A549 treated with CpdA at 1 μM for 4 hours (cell line): ENCODE data around the gene SNIP1. TPM values are rescaled to one million over a fixed set of nuclear protein-coding genes. Genes with fewer than 3 reads are reported as not detected.

Source experiments
- total RNA-seq: library from RNA; stranded (reverse); fragments of 200-300 nt; extraction: Qiagen RNA extraction; gene quantifications from 5 replicates; pipeline ENCODE4 v1.2.3, GENCODE V29; 2022; ENCODE audit warnings: low read depth

The SNIP1 gene
- 8.5 to 12.3 TPM (median 10.0 TPM) in 5 replicates for total RNA-seq

DNA sequence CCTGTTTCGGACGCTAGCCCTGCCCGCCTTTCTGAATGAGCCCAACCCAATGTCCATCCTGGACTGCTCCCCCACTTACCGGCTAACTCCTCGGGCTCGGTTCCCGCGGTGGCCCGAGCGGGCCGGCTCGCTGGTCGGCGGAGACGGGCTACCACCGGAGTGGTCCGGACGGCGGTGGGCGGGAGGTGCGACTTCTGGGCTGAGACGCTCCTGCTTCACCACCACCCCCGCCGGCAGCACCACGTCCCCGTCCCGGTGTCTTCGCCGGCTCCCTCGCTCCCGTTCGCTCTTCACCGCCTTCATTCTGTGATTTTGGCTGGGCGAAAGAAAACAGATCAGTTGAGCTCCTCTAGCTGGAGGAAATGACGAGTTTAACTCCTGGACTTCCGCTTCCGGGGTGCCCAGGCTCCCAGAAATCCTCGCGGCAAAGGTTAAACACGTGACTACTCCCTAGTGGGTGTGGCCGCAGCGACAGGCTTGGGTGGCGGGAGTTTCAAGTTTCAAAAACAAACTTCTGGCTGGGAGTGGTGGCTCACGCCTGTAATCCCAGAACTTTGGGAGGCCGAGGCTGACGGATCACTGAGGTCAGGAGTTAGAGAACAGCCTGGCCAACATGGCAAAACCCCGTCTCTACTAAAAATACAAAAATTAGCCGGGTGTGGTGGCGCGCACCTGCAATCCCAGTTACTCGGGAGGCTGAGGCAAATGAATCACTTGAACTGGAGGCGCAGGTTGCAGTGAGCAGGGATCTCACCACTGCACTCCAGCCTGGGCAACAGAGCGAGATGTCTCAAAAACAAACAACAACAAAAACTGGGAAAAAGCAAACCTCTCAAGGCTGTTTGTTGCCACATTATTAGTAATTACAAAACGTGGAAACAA lies at the start of gene SNIP1:
SNIP1 (minus strand) TSS at position 367 of the 882 bp plus-strand sequence; CDS start at position 303, 64 bp downstream.

DNA sequence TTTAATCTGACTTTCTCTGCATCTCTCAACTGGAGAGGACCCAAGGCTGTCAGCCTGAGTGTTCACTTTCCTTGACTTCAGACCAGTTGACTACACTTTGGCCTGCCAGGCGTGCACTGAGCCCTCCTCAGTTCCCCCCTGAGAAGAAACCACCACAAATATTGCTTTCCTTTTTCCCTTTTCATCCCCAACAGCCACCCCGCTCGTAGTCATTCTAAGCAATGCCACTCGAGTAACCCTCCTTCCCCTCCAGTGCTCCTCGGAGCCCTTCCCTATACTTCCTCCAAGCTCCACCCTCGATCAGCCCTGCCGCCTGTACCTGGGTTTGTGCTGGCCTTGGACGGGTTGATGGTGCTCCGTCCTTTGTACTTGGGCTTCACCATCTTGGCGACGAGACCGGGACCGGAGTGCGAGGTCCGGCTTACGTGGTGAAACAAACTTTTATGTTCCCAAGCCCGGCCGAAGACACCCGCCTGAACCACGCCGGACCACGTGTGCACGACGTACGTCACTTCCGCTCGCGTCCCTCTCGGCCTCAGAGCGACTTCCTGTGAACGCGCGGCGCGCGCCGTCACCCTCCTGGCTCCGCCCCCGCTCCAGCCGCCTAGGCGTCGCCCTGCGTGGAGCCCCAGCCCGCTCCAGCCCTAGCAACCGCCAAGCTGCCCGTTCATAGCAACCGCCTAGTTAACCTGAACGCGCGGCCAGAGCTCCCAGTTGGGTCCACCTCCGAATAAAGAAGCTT lies 41.5 kb upstream of the SNIP1 start, which contains the start of gene GNL2:
GNL2 (minus strand) TSS at position 498 of the 742 bp plus-strand sequence; CDS start at position 383, 115 bp downstream.

GRCh38 chr1:37556712-37557196 lies 2.7 kb upstream of the SNIP1 start, which contains the start of gene DNALI1:
Gene DNALI1 (plus strand): TSS chr1:37556940. CDS start chr1:37556995, 55 bp downstream.

DNA sequence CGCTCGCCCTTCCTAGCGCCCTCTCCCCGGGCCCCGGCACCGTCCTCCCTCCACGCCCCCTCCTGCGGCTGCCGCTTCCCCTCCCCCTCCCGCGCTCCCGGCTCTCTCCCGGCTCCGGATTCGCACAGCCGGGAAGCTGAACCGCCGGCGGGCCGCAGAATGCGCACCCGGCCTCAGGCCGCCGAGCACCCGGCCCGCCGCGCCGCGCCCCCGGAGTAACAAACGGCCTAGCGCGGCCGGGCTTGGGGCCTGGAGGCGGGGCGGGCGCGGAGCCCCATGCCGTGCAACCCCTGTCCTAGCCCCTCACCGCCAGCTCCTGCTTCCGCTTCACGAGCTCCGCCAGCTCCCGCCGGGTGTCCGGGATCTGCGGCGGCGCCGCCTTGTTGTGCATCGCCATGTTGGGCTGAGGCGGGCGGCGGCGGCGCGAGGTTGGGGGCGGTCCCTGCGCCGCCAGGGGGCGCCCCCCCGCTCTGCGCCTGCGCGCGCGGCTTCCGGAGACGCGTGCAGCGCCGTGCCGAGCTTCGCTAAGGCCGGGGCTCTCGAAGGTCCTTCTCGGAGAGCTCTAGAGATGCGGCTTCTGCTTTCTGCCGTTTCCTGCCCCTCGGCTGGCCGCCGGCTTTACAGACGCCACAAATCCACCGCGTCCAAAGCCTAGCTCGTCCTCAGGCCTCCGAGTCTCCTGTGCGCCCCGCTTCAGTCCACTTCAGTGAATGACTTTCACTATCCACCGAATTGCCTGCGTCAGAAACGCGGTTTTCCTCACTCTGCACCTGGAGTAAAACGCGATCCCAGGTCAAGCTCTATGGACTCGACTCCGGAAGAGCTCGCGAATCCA lies 39.5 kb downstream of the SNIP1 start, which contains the start of gene MEAF6:
MEAF6 (minus strand) TSS at position 417 of the 835 bp plus-strand sequence; CDS start at position 397, 20 bp downstream.

Other genes starting within 250 kb of the SNIP1 start
- gene ZC3H12A, start 79.7 kb downstream of the SNIP1 start, total RNA-seq = 12.9 to 20.1 TPM (median 16.6 TPM) in 5 replicates
- 33.0 to 39.2 TPM (median 33.7 TPM) in 5 replicates for gene MEAF6, start 39.5 kb downstream of the SNIP1 start, total RNA-seq
- gene DNALI1, start 2.6 kb upstream of the SNIP1 start, total RNA-seq = 0.03 to 0.13 TPM in 2 of 5 replicates, not detected in the others
- gene GNL2, start 41.6 kb upstream of the SNIP1 start, total RNA-seq = 47.6 to 70.9 TPM (median 53.2 TPM) in 5 replicates
- gene RSPO1, start 80.6 kb upstream of the SNIP1 start, total RNA-seq = 0.09 to 0.13 TPM (median 0.10 TPM) in 4 of 5 replicates, not detected in the other
- gene CDCA8, start 138.2 kb upstream of the SNIP1 start, total RNA-seq = 46.9 to 52.0 TPM (median 48.3 TPM) in 5 replicates
- gene EPHA10, start 210.8 kb upstream of the SNIP1 start, total RNA-seq = 0.51 to 0.91 TPM (median 0.62 TPM) in 5 replicates
- 22.2 to 27.6 TPM (median 25.3 TPM) in 5 replicates for gene MANEAL, start 239.6 kb upstream of the SNIP1 start, total RNA-seq